IPS DF 6.9 (cell line): Measurements from ENCODE around the gene OR1F1.
"Not testable (repeated sequence)": the region's sequence is repeated elsewhere in the genome, so short reads cannot be mapped to it uniquely, and the experiment has no call there.

ENCODE experiments used
- DNase-seq: peaks from one replicate; pipeline ENCODE4 v3.0.0-alpha.2; 2013; ENCODE audit warnings: low read depth, low spot score
- H3K27ac ChIP-seq: one replicate; pipeline ENCODE4 v1.5.1; 2013; ENCODE audit warnings: low read length, control low read depth
- H3K27me3 ChIP-seq: 2 replicates; pipeline ENCODE4 v1.6.1; 2013; ENCODE audit warnings: mild to moderate bottlenecking, low read length; ENCODE audit not compliant: control insufficient read depth, insufficient read depth
- H3K36me3 ChIP-seq: 2 replicates; pipeline ENCODE4 v1.6.1; 2013; ENCODE audit warnings: low read length; ENCODE audit not compliant: control insufficient read depth, insufficient read depth
- H3K4me1 ChIP-seq: 2 replicates; pipeline ENCODE4 v1.6.1; 2013; ENCODE audit warnings: low read length; ENCODE audit not compliant: control insufficient read depth, insufficient read depth
- H3K4me3 ChIP-seq: 2 replicates; pipeline ENCODE4 v1.5.1; 2013; ENCODE audit warnings: mild to moderate bottlenecking, low read length
- H3K9me3 ChIP-seq: 2 replicates; pipeline ENCODE4 v1.6.1; 2013; ENCODE audit warnings: low read length, inconsistent platforms; ENCODE audit not compliant: control insufficient read depth, insufficient read depth
- whole genome bisulfite sequencing: extraction: QIAGEN DNeasy Blood & Tissue Kit; methylation state at CpG from one replicate; pipeline ENCODE4 v1.1.7; 2013; ENCODE audit warnings: mixed read lengths, missing lambda C conversion rate; ENCODE audit not compliant: insufficient read length, insufficient coverage; 5-methylcytosine and 5-hydroxymethylcytosine counted together

OR1F1 gene

GRCh38 chr16:3188675-3188924 is 596 bp downstream of the OR1F1 start:
- Histone ChIP-seq H3K4me1 (0 out of 2 replicates have a peak, but pooled peaks cover 2% of the 10 kb centered on the region), H3K27ac (no peak overlapping the region), H3K4me3 (peak overlapping the region; percentile 70), H3K27me3 (peaks cover 7% of the 10 kb centered on the region), H3K36me3 (no peaks in the 10 kb centered on the region), H3K9me3 (no peaks in the 10 kb centered on the region)
- WGBS = no CpG with 5 or more reads among the region's 13 CpGs
- DNase-seq = no peak

DNA sequence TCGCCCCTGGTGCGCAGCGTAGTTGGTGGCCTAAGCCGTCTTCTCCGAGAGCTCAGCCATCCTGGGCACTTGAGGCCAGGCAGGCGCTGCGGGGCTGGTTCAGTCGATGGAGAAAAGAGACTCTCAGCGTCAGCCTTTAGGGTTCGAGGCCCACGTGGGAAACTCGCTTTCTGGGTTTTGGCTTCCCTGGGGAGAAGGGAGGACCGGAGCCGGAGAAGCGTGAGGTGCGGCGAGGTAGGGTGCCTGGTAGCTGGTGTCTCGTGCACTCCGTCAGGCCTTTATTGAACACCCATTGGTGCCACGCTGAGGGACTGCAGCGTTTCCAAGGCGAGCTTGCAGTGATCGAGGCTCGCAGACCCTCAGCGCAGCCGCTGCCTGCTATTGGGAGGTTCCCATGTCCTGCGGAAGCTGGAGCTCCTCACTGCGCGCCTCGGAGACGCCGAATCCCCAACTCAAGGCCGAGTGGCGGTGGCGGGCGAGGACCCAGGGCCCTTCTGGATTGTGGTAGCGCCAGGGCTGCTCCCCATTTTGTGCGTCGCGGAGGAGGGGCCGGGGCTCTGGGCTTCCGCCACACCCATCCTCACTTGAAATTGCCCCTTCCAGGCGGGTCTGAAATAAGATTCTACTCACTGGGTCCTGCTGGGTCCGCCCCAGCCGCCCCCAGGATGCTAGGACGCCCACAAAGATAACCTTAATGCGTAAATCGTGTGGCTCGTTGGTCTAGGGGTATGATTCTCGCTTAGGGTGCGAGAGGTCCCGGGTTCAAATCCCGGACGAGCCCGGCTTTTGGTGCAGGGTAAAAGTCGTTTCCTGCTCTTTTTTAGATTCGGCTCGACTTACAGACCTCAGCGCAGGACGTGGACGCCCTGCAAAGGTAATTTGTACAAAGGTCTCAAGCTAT is 1.2 kb downstream of the OR1F1 start:
- H3K4me3 ChIP-seq = peak overlapping the region; percentile 70; the same call in 1 of the 2 replicates
- 0 out of 2 replicates have a peak, but pooled peaks cover 2% of the 10 kb centered on the region for H3K4me1 ChIP-seq
- no peaks in the 10 kb centered on the region for H3K36me3 ChIP-seq
- no peak overlapping the region for H3K27ac ChIP-seq
- peaks cover 7% of the 10 kb centered on the region for H3K27me3 ChIP-seq
- no CpG with 5 or more reads among the region's 61 CpGs for WGBS
- DNase-seq = no peak
- no peaks in the 10 kb centered on the region for H3K9me3 ChIP-seq

DNA sequence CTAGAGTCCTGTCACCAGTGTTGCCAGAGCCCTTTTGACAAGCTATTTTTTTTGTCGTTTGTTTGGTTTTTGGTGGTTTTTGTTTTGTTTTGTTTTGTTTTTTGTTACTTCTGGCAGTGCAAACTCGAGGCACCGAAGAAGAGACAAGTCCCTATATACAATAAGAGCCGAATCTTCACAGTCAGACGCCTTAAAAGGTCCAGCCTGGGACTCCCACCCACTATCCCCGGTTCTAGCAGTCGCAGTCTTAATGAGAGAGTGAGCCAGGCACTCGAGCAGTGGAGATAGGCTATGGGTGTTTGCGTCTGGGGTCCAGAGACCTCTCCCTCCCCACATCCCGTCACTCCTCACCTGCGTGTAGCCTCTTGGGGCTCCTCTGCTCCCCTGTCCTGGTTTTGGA is 1.9 kb downstream of the OR1F1 start:
- H3K4me3 ChIP-seq = peak overlapping the region; percentile 70; the same call in 1 of the 2 replicates
- H3K9me3 ChIP-seq = no peaks in the 10 kb centered on the region
- no CpG with 5 or more reads among the region's 11 CpGs for WGBS
- H3K4me1 ChIP-seq = peaks cover 2% of the 10 kb centered on the region; the same call in 1 of the 2 replicates
- H3K36me3 ChIP-seq = no peaks in the 10 kb centered on the region
- H3K27me3 ChIP-seq = peaks cover 7% of the 10 kb centered on the region
- no peak overlapping the region for H3K27ac ChIP-seq
- DNase-seq = no peak

DNA sequence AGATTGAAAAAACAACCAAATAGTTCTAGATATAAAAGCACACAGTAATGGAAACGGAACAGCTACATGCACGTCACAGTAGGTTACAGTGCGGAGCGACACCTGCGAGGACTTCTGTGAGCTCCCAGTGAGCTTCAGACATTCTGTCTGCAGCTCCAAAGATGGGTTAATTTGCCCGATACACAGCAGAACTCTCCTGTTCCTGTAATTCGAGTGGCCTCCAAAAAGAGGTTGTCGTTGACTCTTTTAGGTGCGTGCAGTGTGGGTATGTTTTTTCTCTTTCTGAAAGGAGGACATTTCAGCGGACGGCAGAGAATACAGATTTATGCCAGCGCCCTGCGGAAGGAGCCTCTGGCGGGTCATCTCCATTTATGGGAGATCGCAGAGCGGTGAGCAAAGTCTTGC is 2.9 kb downstream of the OR1F1 start:
- no peak overlapping the region for H3K27ac ChIP-seq
- DNase-seq = no peak
- H3K36me3 ChIP-seq = no peaks in the 10 kb centered on the region
- peak overlapping the region; percentile 57; the same call in 1 of the 2 replicates for H3K4me3 ChIP-seq
- WGBS = no CpG with 5 or more reads among the region's 16 CpGs
- H3K4me1 ChIP-seq = peaks cover 2% of the 10 kb centered on the region; the same call in 1 of the 2 replicates
- H3K9me3 ChIP-seq = no peaks in the 10 kb centered on the region
- H3K27me3 ChIP-seq = peaks cover 7% of the 10 kb centered on the region

- no CpG with 5 or more reads among the region's 36 CpGs for WGBS
- Histone ChIP-seq H3K27me3 (peaks cover 7% of the 10 kb centered on the region), H3K4me3 (no peak overlapping the region), H3K27ac (no peak overlapping the region), H3K4me1 (peaks cover 2% of the 10 kb centered on the region; the same call in 1 of the 2 replicates), H3K36me3 (no peaks in the 10 kb centered on the region), H3K9me3 (no peaks in the 10 kb centered on the region)
- DNase-seq = no peak
Observed at GRCh38 chr16:3192476-3193019, 4.5 kb downstream of the OR1F1 start.

DNA sequence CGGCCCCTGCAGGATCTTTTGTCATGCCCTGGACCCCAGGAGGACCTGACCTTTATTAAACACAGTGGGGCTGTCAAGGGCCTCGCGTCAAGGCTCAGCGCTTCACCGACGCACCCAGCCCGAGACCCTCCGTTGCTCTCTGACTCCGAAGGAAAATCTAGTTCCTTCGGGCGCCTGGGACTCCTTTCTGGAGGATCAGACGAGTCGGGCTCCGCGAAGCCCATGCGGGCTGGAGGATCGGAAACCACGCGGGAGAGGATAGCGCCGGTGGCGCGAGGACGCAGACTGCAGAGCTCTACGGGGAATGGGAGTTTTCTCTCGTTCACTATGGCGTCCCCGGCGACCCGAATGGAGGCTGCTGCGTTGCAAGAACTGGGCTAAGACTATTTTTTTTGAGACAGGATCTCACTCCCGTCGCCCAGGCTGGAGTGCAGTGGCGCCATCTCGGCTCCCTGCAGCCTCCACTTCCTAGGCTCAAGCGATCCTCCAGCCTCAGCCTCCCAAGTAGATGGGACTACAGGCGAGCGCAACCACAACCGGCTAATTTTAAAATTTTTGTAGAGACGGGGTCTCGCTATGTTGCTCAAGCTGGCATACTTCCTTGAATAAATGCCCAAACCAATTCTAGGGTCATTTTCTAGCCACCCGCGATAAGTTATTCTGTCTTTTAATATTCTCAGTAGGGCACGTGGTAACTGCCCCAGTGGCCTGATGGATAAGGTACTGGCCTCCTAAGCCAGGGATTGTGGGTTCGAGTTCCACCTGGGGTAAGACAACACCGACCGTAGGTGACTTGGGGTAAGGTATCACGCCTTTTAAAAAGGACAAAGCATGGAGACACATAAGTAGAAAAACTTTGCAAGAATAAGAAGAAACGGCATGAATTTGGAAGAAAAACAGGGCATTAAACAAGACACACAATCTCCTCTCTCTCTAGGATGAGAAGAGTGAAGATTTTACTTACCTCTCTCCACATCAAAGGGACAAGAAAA is 5.5 kb downstream of the OR1F1 start:
- Histone ChIP-seq H3K4me1 (peaks cover 2% of the 10 kb centered on the region; the same call in 1 of the 2 replicates), H3K27ac (no peak overlapping the region), H3K36me3 (no peaks in the 10 kb centered on the region), H3K27me3 (peaks cover 7% of the 10 kb centered on the region), H3K9me3 (no peaks in the 10 kb centered on the region), H3K4me3 (no peak overlapping the region)
- no CpG with 5 or more reads among the region's 49 CpGs for WGBS
- no peak for DNase-seq

- Histone ChIP-seq H3K27me3 (peaks cover 7% of the 10 kb centered on the region), H3K27ac (no peak overlapping the region), H3K9me3 (no peaks in the 10 kb centered on the region), H3K4me1 (peaks cover 2% of the 10 kb centered on the region; the same call in 1 of the 2 replicates), H3K36me3 (no peaks in the 10 kb centered on the region), H3K4me3 (no peak overlapping the region)
- no peak for DNase-seq
- no CpG with 5 or more reads among the region's 20 CpGs for WGBS
Observed at GRCh38 chr16:3194792-3195191, 6.8 kb downstream of the OR1F1 start.

- H3K27ac ChIP-seq = no peak overlapping the region
- DNase-seq = no peak
- 100% methylated on average over 2 of the region's 10 CpGs for WGBS
- H3K4me3 ChIP-seq = no peak overlapping the region
- H3K27me3 ChIP-seq = no peaks in the 10 kb centered on the region; the same call in 1 of the 2 replicates
- H3K9me3 ChIP-seq = no peaks in the 10 kb centered on the region
- no peaks in the 10 kb centered on the region for H3K36me3 ChIP-seq
- H3K4me1 ChIP-seq = no peaks in the 10 kb centered on the region; the same call in 1 of the 2 replicates
Observed at GRCh38 chr16:3195975-3196374, 8.0 kb downstream of the OR1F1 start.

DNA sequence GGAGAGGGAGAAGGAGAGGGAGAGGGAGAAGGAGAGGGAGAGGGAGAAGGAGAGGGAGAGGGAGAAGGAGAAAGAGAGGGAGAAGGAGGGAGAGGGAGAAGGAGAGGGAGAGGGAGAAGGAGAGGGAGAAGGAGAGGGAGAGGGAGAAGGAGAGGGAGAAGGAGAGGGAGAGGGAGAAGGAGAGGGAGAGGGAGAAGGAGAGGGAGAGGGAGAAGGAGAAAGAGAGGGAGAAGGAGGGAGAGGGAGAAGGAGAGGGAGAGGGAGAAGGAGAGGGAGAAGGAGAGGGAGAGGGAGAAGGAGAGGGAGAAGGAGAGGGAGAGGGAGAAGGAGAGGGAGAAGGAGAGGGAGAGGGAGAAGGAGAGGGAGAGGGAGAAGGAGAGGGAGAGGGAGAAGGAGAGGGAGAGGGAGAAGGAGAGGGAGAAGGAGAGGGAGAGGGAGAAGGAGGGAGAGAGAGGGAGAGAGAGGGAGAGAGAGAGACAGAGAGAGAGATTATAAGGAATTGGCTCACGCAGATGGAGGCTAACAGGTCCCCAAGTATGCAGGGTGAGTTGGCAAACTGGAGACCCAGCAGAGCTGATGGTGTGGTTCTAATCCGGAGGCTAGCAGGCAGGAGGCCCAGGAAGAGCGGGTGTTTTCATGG is 9.8 kb downstream of the OR1F1 start:
- H3K27ac ChIP-seq, H3K9me3 ChIP-seq, H3K27me3 ChIP-seq, H3K36me3 ChIP-seq, H3K4me3 ChIP-seq, H3K4me1 ChIP-seq, DNase-seq: not testable (repeated sequence)
- WGBS = no CpG with 5 or more reads among the region's 3 CpGs
